Posterior cingulate gyrus (tissue), 11 donors: ENCODE measurements around the gene YLPM1.

Experiments used
- DNase-seq, 10 donors: peaks; one replicate each; pipeline versions ENCODE4 v3.0.0 to v3.0.0-alpha.2; 2020 to 2021; ENCODE audit warnings: mixed read lengths in 3 of 10
- intact Hi-C: fragments of 100-400 bp; cut with DNase I; formaldehyde crosslinking; loops from one replicate; pipeline ENCODE4 v1.15.1; 2023

The YLPM1 gene

GRCh38 chr14:74792249-74793039, 29.3 kb downstream of the YLPM1 start:
- intact Hi-C loops = no loop called here
- no peak for DNase-seq

- intact Hi-C loops = no loop called here
- DNase-seq = no peak
Measured at GRCh38 chr14:74793506-74794155, 30.5 kb downstream of the YLPM1 start.

GRCh38 chr14:74794947-74795346, 31.8 kb downstream of the YLPM1 start:
- no peak for DNase-seq
- intact Hi-C loops = no loop called here

- intact Hi-C loops = no loop called here
- no peak for DNase-seq
Measured at GRCh38 chr14:74799765-74800164, 36.6 kb downstream of the YLPM1 start.

GRCh38 chr14:74800780-74801179, 37.7 kb downstream of the YLPM1 start:
- DNase-seq = no peak
- intact Hi-C loops = no loop called here

GRCh38 chr14:74801396-74801795, 38.3 kb downstream of the YLPM1 start:
- intact Hi-C loops = no loop called here
- no peak for DNase-seq

- intact Hi-C loops = no loop called here
Measured at GRCh38 chr14:74804219-74804825, 41.2 kb downstream of the YLPM1 start.

GRCh38 chr14:74807853-74808545, 44.9 kb downstream of the YLPM1 start:
- intact Hi-C loops = loop anchor here (5.0 kb wide), 1 partner anchor 201 kb away; no protein-coding TSS in a partner anchor
- DNase-seq = no peak

More at GRCh38 chr14:74804219-74804825, 41.2 kb downstream of the YLPM1 start:
- DNase-seq = no peak

GRCh38 chr14:74816124-74816523, 53.0 kb downstream of the YLPM1 start:
- intact Hi-C loops = no loop called here
- DNase-seq = no peak

GRCh38 chr14:74820288-74820687, 57.2 kb downstream of the YLPM1 start:
- DNase-seq = no peak
- intact Hi-C loops = no loop called here

GRCh38 chr14:74821267-74821915, 58.3 kb downstream of the YLPM1 start:
- intact Hi-C loops = no loop called here

GRCh38 chr14:74824997-74825396, 61.9 kb downstream of the YLPM1 start:
- intact Hi-C loops = no loop called here
- no peak for DNase-seq

More at GRCh38 chr14:74821267-74821915, 58.3 kb downstream of the YLPM1 start:
- no peak for DNase-seq

GRCh38 chr14:74826574-74826973, 63.5 kb downstream of the YLPM1 start:
- intact Hi-C loops = no loop called here
- DNase-seq = no peak

GRCh38 chr14:74829251-74829650, 66.1 kb downstream of the YLPM1 start:
- intact Hi-C loops = no loop called here
- no peak for DNase-seq

GRCh38 chr14:74832849-74833248, 69.7 kb downstream of the YLPM1 start:
- intact Hi-C loops = no loop called here
- DNase-seq = no peak

GRCh38 chr14:74834692-74835392, 71.7 kb downstream of the YLPM1 start:
- intact Hi-C loops = no loop called here
- no peak for DNase-seq

- intact Hi-C loops = no loop called here
- DNase-seq = no peak
Measured at GRCh38 chr14:74835645-74836250, 72.6 kb downstream of the YLPM1 start.

GRCh38 chr14:74836251-74836960, 73.3 kb downstream of the YLPM1 start:
- intact Hi-C loops = no loop called here
- DNase-seq = no peak

- DNase-seq = no peak
- intact Hi-C loops = no loop called here
Measured at GRCh38 chr14:74838166-74838565, 75.0 kb downstream of the YLPM1 start.
